IMR-90 (cell line): ENCODE results near the gene HOXA2. TPM values are rescaled to one million over a fixed set of nuclear protein-coding genes. Genes with fewer than 3 reads are reported as not detected.

Experiments used
- ATAC-seq: fragments of 200-7000 bp; cut with Tn5 transposase; 2 replicates; pipeline ENCODE4 v1.9.1; 2020; ENCODE audit warnings: low read depth, mild to moderate bottlenecking, moderate library complexity
- Bru-seq: library from RNA; stranded (reverse); fragments of 400-500 nt; gene quantifications from one replicate; lab custom pipeline; 2021; lab: Mats Ljungman, UMichigan
- BruChase-seq, 2 experiments: library from RNA; stranded (reverse); fragments of 400-500 nt; gene quantifications; one replicate each; lab custom pipeline; 2021; lab: Mats Ljungman, UMichigan
- BruUV-seq: library from RNA; stranded (reverse); fragments of 400-500 nt; replicated peaks from 2 replicates; lab custom pipeline; 2021; lab: Mats Ljungman, UMichigan
- CTCF ChIA-PET: fragments of 300-600 bp; formaldehyde crosslinking; extraction: SDS; loops from one replicate; lab custom pipeline; 2021; ENCODE audit warnings: antibody characterized with exemption; lab: Yijun Ruan, JAX
- POLR2A ChIA-PET: fragments of 300-600 bp; sonication (Branson Sonifier 250); formaldehyde crosslinking; loops from one replicate; lab custom pipeline; 2022; ENCODE audit warnings: antibody characterized with exemption; ENCODE audit not compliant: unreplicated experiment; lab: Charles Lee
- DNase-seq: peaks from one replicate; pipeline ENCODE4 v3.0.0; 2013
- H2AFZ ChIP-seq: replicated peaks from 2 replicates; pipeline ENCODE3; 2013; ENCODE audit warnings: low read length, mild to moderate bottlenecking; ENCODE audit not compliant: poor library complexity
- H2AK5ac ChIP-seq: 2 replicates; pipeline ENCODE4 v1.6.1; 2013; ENCODE audit warnings: low read depth, low read length, inconsistent platforms
- H2AK9ac ChIP-seq: replicated peaks from 2 replicates; pipeline ENCODE3; 2013; ENCODE audit warnings: mild to moderate bottlenecking, low read depth, low read length, moderate library complexity; ENCODE audit not compliant: poor library complexity
- H2BK120ac ChIP-seq: 2 replicates; pipeline ENCODE4 v1.6.1; 2013; ENCODE audit warnings: low read depth, low read length, inconsistent platforms
- H2BK15ac ChIP-seq: 3 replicates; pipeline ENCODE4 v1.6.1; 2013; ENCODE audit warnings: low read depth, low read length, inconsistent platforms
- H2BK20ac ChIP-seq: 2 replicates; pipeline ENCODE4 v1.6.1; 2013; ENCODE audit warnings: low read depth, mild to moderate bottlenecking, inconsistent platforms, low read length, moderate library complexity
- H2BK5ac ChIP-seq: 2 replicates; pipeline ENCODE4 v1.6.1; 2013; ENCODE audit warnings: mild to moderate bottlenecking, low read depth, low read length, inconsistent platforms; ENCODE audit not compliant: poor library complexity, severe bottlenecking
- H3K14ac ChIP-seq: replicated peaks from 2 replicates; pipeline ENCODE4 v1.6.1; 2013; ENCODE audit warnings: low read depth, low read length, inconsistent platforms
- H3K18ac ChIP-seq: 2 replicates; pipeline ENCODE4 v1.6.1; 2013; ENCODE audit warnings: low read depth, low read length, control low read depth
- H3K23ac ChIP-seq: 2 replicates; pipeline ENCODE4 v1.6.1; 2013; ENCODE audit warnings: low read depth, low read length, inconsistent platforms
- H3K27ac ChIP-seq: 2 replicates; pipeline ENCODE4 v1.5.1; 2013; ENCODE audit warnings: mild to moderate bottlenecking, control low read depth, low read length; ENCODE audit not compliant: insufficient read depth
- H3K27me3 ChIP-seq: 2 replicates; pipeline ENCODE4 v1.6.1; 2013; ENCODE audit warnings: low read length; ENCODE audit not compliant: control insufficient read depth, insufficient read depth
- H3K36me3 ChIP-seq: 2 replicates; pipeline ENCODE4 v1.6.1; 2013; ENCODE audit warnings: low read length, mixed read lengths; ENCODE audit not compliant: control insufficient read depth, insufficient read depth
- H3K4ac ChIP-seq: 2 replicates; pipeline ENCODE4 v1.6.1; 2013; ENCODE audit warnings: low read depth, low read length, inconsistent platforms
- H3K4me1 ChIP-seq: 2 replicates; pipeline ENCODE4 v1.6.1; 2013; ENCODE audit warnings: low read length, mixed read lengths; ENCODE audit not compliant: control insufficient read depth, insufficient read depth
- H3K4me2 ChIP-seq: 2 replicates; pipeline ENCODE4 v1.6.1; 2013; ENCODE audit warnings: low read depth, mild to moderate bottlenecking, control low read depth, low read length, moderate library complexity
- H3K4me3 ChIP-seq: 2 replicates; pipeline ENCODE4 v1.5.1; 2013; ENCODE audit warnings: low read depth, mild to moderate bottlenecking, control low read depth, low read length, moderate library complexity; ENCODE audit not compliant: insufficient read depth
- H3K56ac ChIP-seq: 2 replicates; pipeline ENCODE4 v1.6.1; 2013; ENCODE audit warnings: low read length, inconsistent platforms; ENCODE audit not compliant: insufficient read depth; ENCODE audit errors: extremely low read depth
- H3K79me1 ChIP-seq, 2 experiments: 2 replicates each; pipeline ENCODE4 v1.6.1; 2013; ENCODE audit warnings: low read length in 2 of 2, inconsistent platforms in 1 of 2, low read depth in 1 of 2
- H3K9ac ChIP-seq: 2 replicates; pipeline ENCODE4 v1.6.1; 2013; ENCODE audit warnings: low read depth, low read length, control low read depth
- H3K9me1 ChIP-seq: 2 replicates; pipeline ENCODE4 v1.6.1; 2013; ENCODE audit warnings: low read length, inconsistent platforms; ENCODE audit not compliant: insufficient read depth
- H3K9me3 ChIP-seq: 2 replicates; pipeline ENCODE4 v1.6.1; 2013; ENCODE audit warnings: low read length; ENCODE audit not compliant: control insufficient read depth, insufficient read depth
- H4K20me1 ChIP-seq: 2 replicates; pipeline ENCODE4 v1.6.1; 2013; ENCODE audit warnings: low read length, inconsistent platforms; ENCODE audit not compliant: insufficient read depth
- H4K5ac ChIP-seq: 2 replicates; pipeline ENCODE4 v1.6.1; 2013; ENCODE audit warnings: mild to moderate bottlenecking, low read depth, low read length, control low read depth
- H4K8ac ChIP-seq, 2 experiments: 2 replicates each; pipeline ENCODE4 v1.6.1; 2013; ENCODE audit warnings: low read depth in 2 of 2, low read length in 2 of 2, control low read depth in 1 of 2, inconsistent platforms in 1 of 2
- H4K91ac ChIP-seq: 2 replicates; pipeline ENCODE4 v1.6.1; 2013; ENCODE audit warnings: low read depth, low read length, inconsistent platforms; ENCODE audit not compliant: insufficient read depth
- BHLHE40 ChIP-seq: fragments of 150-350 bp; IDR thresholded peaks from 2 replicates; pipeline ENCODE4 v1.6.1; 2016; ENCODE audit warnings: mild to moderate bottlenecking, low read depth, low read length
- MAZ ChIP-seq: IDR thresholded peaks from 2 replicates; pipeline ENCODE4 v1.6.1; 2012; ENCODE audit warnings: low read depth, mild to moderate bottlenecking, low read length, improper control_type of control experiment, moderate library complexity, borderline replicate concordance
- NFE2L2 ChIP-seq: fragments of 150-350 bp; IDR thresholded peaks from 2 replicates; pipeline ENCODE4 v1.6.1; 2016; ENCODE audit warnings: low read depth, mild to moderate bottlenecking, low read length
- RAD21 ChIP-seq: IDR thresholded peaks from 2 replicates; pipeline ENCODE4 v1.6.1; 2012; ENCODE audit warnings: low read length, improper control_type of control experiment
- RFX5 ChIP-seq: IDR thresholded peaks from 2 replicates; pipeline ENCODE4 v1.8.0; 2012; ENCODE audit warnings: low read depth, mild to moderate bottlenecking, low read length, moderate library complexity
- WGBS, 2 experiments: methylation state at CpG; one replicate each; pipeline versions ENCODE4 v1.1.5 to v1.1.7; 2013; ENCODE audit warnings: missing lambda C conversion rate in 2 of 2; ENCODE audit not compliant: insufficient read length in 1 of 2; ENCODE audit errors: extremely low coverage in 2 of 2; 5-methylcytosine and 5-hydroxymethylcytosine counted together
- dilution Hi-C: fragments of 300-500 bp; cut with HindIII; formaldehyde crosslinking; loops from one replicate; pipeline ENCODE4 v1.14.3; 2018; ENCODE audit warnings: low sequenced_read_pairs; ENCODE audit not compliant: unreplicated experiment
- in situ Hi-C: fragments of 300-500 bp; cut with MboI; formaldehyde crosslinking; loops from 3 replicates; pipeline ENCODE4 v1.14.3; 2019; ENCODE audit warnings: low sequenced_read_pairs, inconsistent platforms, mixed read lengths
- intact Hi-C: fragments of 100-400 bp; cut with micrococcal nuclease; formaldehyde crosslinking; loops from 2 replicates; pipeline ENCODE4 v1.10.0; 2022
- long read RNA-seq: library from polyadenylated mRNA; unstranded; transcript quantifications from one replicate; pipeline ENCODE4 v2.0.0, GENCODE V29; 2021; ENCODE audit not compliant: unreplicated experiment
- polyA plus RNA-seq, 3 experiments: library from polyadenylated mRNA; depleted of rRNA; stranded (reverse); fragments of >200 nt; gene quantifications; 2 replicates each; pipeline ENCODE4 v1.2.3, GENCODE V29; 2012; ENCODE audit warnings: low replicate concordance in 1 of 3
- total RNA-seq: library from RNA; depleted of rRNA; stranded (reverse); fragments of >200 nt; gene quantifications from 2 replicates; pipeline ENCODE4 v1.2.3, GENCODE V29; 2012; rRNA removed
- TF ChIP-seq, protein P1 (sequence below): conservative IDR thresholded peaks from 2 replicates; pipeline ENCODE4 v1.5.1; 2012; ENCODE audit warnings: mild to moderate bottlenecking, low read depth, low read length, improper control_type of control experiment
- TF ChIP-seq, protein P2 (sequence below): fragments of 150-350 bp; IDR thresholded peaks from 2 replicates; pipeline ENCODE4 v1.6.1; 2017; ENCODE audit warnings: mild to moderate bottlenecking, antibody characterized with exemption, low read length, low read depth

The HOXA2 gene
- 1.6 and 1.7 TPM in 2 replicates for total RNA-seq
- 2.4 and 3.9 TPM in 2 replicates for polyA plus RNA-seq (2012; rRNA removed)
- polyA plus RNA-seq (2012; cell fraction: cytosol; rRNA removed), result 0.93 and 1.8 TPM in 2 replicates
- polyA plus RNA-seq (2012; cell fraction: nucleus; rRNA removed; ENCODE audit: low replicate concordance), result 5.2 and 14.9 TPM in 2 replicates
- Bru-seq, nascent RNA, result percentile 61 among the genes with signal in this experiment
- percentile 44 among the genes with signal in this experiment for BruChase-seq, experiment 1, labeled RNA remaining after a 6-hour chase
- BruChase-seq, experiment 2, labeled RNA remaining after a 2-hour chase, result percentile 61 among the genes with signal in this experiment
- long read RNA-seq, partial matches to known transcripts, result 0 of 3 reads
- long read RNA-seq, other reads (novel, unspliced or antisense), result 0 of 3 reads

DNA sequence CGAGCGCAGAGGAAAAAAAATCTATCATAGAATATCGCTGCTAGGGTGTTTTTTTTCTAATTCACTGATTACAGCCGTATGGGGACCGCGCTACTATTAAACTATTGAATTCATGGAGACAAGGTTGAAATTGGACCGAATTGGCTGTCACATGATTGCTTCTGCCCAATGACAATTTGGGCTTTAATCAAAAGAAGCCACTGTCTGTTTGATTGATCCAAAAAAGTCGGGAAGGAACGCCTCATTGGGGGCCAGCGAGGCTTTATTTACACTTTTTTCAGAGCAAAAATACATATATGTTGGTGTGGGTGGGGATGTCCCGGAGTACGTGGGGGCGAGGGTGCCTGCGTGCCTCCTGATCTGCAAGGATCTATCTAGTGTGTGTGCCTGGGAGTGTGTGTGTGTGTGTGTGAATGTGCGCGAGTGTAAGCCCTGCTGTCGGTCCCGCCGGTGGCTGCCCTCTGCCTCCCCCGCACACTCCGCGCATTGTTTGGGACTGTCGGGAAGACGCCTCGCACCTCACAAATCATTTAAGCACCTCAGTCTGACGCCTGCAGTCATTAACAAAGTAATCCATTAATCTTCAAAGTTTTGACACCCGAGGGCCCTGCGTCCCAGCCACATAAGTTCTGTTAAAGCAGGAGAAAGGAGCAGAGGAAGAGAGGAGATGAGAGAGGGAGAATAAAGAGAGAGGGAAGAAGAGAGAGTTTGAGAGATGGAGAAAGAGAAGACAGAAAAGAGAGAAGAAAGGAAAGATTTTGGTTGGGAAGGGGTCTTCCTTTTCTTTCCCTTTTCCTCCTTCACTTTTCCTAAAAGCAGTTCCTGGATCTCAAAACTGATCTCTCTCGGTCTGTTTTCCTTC lies at the start of gene HOXA2:
Gene HOXA2 (minus strand): TSS at position 103 of the 862 bp plus-strand sequence. CDS start 183 bp downstream, outside the sequence.
- peaks cover 10% of the 10 kb centered on the region for H3K36me3 ChIP-seq
- intact Hi-C loops, result no loop called here
- ChIA-PET POLR2A (no interaction called here), CTCF (no interaction called here)
- in situ Hi-C loops, result loop anchor here (5.0 to 10.0 kb wide), 4 partner anchors 39 to 1241 kb away; partner anchors contain the start of gene HOXA5
- H3K4me3 ChIP-seq, result peak within 1 kb of the TSS; percentile 52
- peaks cover 0 to 20% of the 10 kb centered on the region in 2 experiments; a peak in 2 of 4 replicates for H3K79me1 ChIP-seq
- peak within 1 kb of the TSS; percentile 91 for H3K4ac ChIP-seq
- H3K27me3 ChIP-seq, result no peaks in the 10 kb centered on the region
- peak within 1 kb of the TSS; percentile 82 for H4K5ac ChIP-seq
- H3K14ac ChIP-seq, result peak within 1 kb of the TSS; percentile 81
- 0% methylated on average over 9 of the region's 29 CpGs; no CpG with 5 or more reads in 1 of the 2 experiments for whole genome bisulfite sequencing, 2 experiments
- peak within 1 kb of the TSS; percentile 54 to 84 for H4K8ac ChIP-seq
- peak within 1 kb of the TSS; percentile 86 for H4K91ac ChIP-seq
- H3K9me1 ChIP-seq, result no peaks in the 10 kb centered on the region
- peak within 1 kb of the TSS; percentile 86 for H2AK9ac ChIP-seq
- peak within 1 kb of the TSS; percentile 93 for H3K18ac ChIP-seq
- H2AFZ ChIP-seq, result peak within 1 kb of the TSS; percentile 88
- H3K23ac ChIP-seq, result peak within 1 kb of the TSS; percentile 96
- H3K56ac ChIP-seq, result peak within 1 kb of the TSS; percentile 86
- H4K20me1 ChIP-seq, result 0 out of 2 replicates have a peak, but pooled peaks cover 7% of the 10 kb centered on the region
- H2BK20ac ChIP-seq, result peak within 1 kb of the TSS; percentile 82
- no TSS peak for BruUV-seq
- peaks cover 31% of the 10 kb centered on the region for H3K4me1 ChIP-seq
- peak within 1 kb of the TSS; percentile 97 for H3K4me2 ChIP-seq
- TF ChIP-seq, protein P1, sequence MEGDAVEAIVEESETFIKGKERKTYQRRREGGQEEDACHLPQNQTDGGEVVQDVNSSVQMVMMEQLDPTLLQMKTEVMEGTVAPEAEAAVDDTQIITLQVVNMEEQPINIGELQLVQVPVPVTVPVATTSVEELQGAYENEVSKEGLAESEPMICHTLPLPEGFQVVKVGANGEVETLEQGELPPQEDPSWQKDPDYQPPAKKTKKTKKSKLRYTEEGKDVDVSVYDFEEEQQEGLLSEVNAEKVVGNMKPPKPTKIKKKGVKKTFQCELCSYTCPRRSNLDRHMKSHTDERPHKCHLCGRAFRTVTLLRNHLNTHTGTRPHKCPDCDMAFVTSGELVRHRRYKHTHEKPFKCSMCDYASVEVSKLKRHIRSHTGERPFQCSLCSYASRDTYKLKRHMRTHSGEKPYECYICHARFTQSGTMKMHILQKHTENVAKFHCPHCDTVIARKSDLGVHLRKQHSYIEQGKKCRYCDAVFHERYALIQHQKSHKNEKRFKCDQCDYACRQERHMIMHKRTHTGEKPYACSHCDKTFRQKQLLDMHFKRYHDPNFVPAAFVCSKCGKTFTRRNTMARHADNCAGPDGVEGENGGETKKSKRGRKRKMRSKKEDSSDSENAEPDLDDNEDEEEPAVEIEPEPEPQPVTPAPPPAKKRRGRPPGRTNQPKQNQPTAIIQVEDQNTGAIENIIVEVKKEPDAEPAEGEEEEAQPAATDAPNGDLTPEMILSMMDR, result no peak
- TF ChIP-seq NFE2L2, result no peak
- no peak for TF ChIP-seq RFX5
- TF ChIP-seq RAD21, result no peak
- peak; percentile 46; the same call in 1 of the 2 replicates for TF ChIP-seq BHLHE40
- no peak for TF ChIP-seq MAZ
- TF ChIP-seq, protein P2, sequence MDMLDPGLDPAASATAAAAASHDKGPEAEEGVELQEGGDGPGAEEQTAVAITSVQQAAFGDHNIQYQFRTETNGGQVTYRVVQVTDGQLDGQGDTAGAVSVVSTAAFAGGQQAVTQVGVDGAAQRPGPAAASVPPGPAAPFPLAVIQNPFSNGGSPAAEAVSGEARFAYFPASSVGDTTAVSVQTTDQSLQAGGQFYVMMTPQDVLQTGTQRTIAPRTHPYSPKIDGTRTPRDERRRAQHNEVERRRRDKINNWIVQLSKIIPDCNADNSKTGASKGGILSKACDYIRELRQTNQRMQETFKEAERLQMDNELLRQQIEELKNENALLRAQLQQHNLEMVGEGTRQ, result peak; percentile 77
- DNase-seq, result peak; percentile 91
- H3K27ac ChIP-seq, result peak within 1 kb of the TSS; percentile 96
- H2AK5ac ChIP-seq, result peak within 1 kb of the TSS; percentile 76
- H3K9me3 ChIP-seq, result no peaks in the 10 kb centered on the region
- H2BK120ac ChIP-seq, result peak within 1 kb of the TSS; percentile 84
- ATAC-seq, result peak; percentile 18
- dilution Hi-C loops, result no loop called here
- H2BK15ac ChIP-seq, result peak within 1 kb of the TSS; percentile 71; the same call in 2 of the 3 replicates
- peak within 1 kb of the TSS; percentile 93 for H3K9ac ChIP-seq
- H2BK5ac ChIP-seq, result peak within 1 kb of the TSS; percentile 95
